C4-2B (cell line): ENCODE data around the gene SAMD4B.

ENCODE experiments used
- ZFX ChIP-seq: fragments of 450-650 bp; IDR thresholded peaks from 2 replicates; pipeline ENCODE4 v1.6.1; 2017
- TF ChIP-seq, protein P1 (sequence below): fragments of 450-650 bp; conservative IDR thresholded peaks from 2 replicates; pipeline ENCODE4 v1.5.1; 2017; ENCODE audit warnings: mild to moderate bottlenecking

- TF ChIP-seq, protein P1, sequence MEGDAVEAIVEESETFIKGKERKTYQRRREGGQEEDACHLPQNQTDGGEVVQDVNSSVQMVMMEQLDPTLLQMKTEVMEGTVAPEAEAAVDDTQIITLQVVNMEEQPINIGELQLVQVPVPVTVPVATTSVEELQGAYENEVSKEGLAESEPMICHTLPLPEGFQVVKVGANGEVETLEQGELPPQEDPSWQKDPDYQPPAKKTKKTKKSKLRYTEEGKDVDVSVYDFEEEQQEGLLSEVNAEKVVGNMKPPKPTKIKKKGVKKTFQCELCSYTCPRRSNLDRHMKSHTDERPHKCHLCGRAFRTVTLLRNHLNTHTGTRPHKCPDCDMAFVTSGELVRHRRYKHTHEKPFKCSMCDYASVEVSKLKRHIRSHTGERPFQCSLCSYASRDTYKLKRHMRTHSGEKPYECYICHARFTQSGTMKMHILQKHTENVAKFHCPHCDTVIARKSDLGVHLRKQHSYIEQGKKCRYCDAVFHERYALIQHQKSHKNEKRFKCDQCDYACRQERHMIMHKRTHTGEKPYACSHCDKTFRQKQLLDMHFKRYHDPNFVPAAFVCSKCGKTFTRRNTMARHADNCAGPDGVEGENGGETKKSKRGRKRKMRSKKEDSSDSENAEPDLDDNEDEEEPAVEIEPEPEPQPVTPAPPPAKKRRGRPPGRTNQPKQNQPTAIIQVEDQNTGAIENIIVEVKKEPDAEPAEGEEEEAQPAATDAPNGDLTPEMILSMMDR, result no peak
- TF ChIP-seq ZFX, result no peak
Observed at GRCh38 chr19:39356647-39357046, 14.4 kb downstream of the SAMD4B start.
